GM18505 (cell line): ENCODE measurements around the gene TXNDC8.
"Not testable (repeated sequence)": the region's sequence is repeated elsewhere in the genome, so short reads cannot be mapped to it uniquely, and the experiment has no call there.

Experiments
- ATAC-seq: cut with Tn5 transposase; IDR thresholded peaks from one replicate; pipeline ENCODE4 v1.9.1; 2021; ENCODE audit not compliant: unreplicated experiment
- POLR2A ChIP-seq: IDR thresholded peaks from 4 replicates; pipeline ENCODE4 v1.6.1; 2011; ENCODE audit warnings: borderline replicate concordance; ENCODE audit not compliant: insufficient read depth, insufficient read length; ENCODE audit errors: extremely low read depth

The TXNDC8 gene

GRCh38 chr9:110337727-110338126 lies at the start of gene TXNDC8:
Gene TXNDC8, minus strand, starts transcription at chr9:110337863.
- TF ChIP-seq POLR2A, result no peak
- ATAC-seq, result no peak

GRCh38 chr9:110383491-110383890 lies 45.8 kb upstream of the TXNDC8 start:
- no peak for ATAC-seq
- no peak for TF ChIP-seq POLR2A

GRCh38 chr9:110382731-110383130 lies 45.1 kb upstream of the TXNDC8 start:
- ATAC-seq, result no peak
- TF ChIP-seq POLR2A, result no peak

GRCh38 chr9:110371411-110372007 lies 33.8 kb upstream of the TXNDC8 start:
- TF ChIP-seq POLR2A, result no peak
- ATAC-seq, result no peak

- ATAC-seq, result no peak
- TF ChIP-seq POLR2A, result no peak
Measured at GRCh38 chr9:110370315-110370714, 32.7 kb upstream of the TXNDC8 start.

GRCh38 chr9:110364451-110364850 lies 26.8 kb upstream of the TXNDC8 start:
- no peak for TF ChIP-seq POLR2A
- ATAC-seq, result no peak

GRCh38 chr9:110358992-110359391 lies 21.3 kb upstream of the TXNDC8 start:
- not testable (repeated sequence) for ATAC-seq

GRCh38 chr9:110357505-110357904 lies 19.8 kb upstream of the TXNDC8 start:
- TF ChIP-seq POLR2A, result no peak
- no peak for ATAC-seq

- ATAC-seq, result no peak
- TF ChIP-seq POLR2A, result no peak
Measured at GRCh38 chr9:110356639-110357395, 19.2 kb upstream of the TXNDC8 start.

GRCh38 chr9:110355911-110356310 lies 18.2 kb upstream of the TXNDC8 start:
- TF ChIP-seq POLR2A, result no peak
- ATAC-seq, result no peak

- TF ChIP-seq POLR2A, result no peak
- ATAC-seq, result no peak
Measured at GRCh38 chr9:110351009-110351467, 13.4 kb upstream of the TXNDC8 start.

GRCh38 chr9:110346325-110346724 lies 8.7 kb upstream of the TXNDC8 start:
- no peak for ATAC-seq
- no peak for TF ChIP-seq POLR2A

- no peak for ATAC-seq
- TF ChIP-seq POLR2A, result no peak
Measured at GRCh38 chr9:110344821-110345220, 7.2 kb upstream of the TXNDC8 start.

- no peak for ATAC-seq
- no peak for TF ChIP-seq POLR2A
Measured at GRCh38 chr9:110343551-110343950, 5.9 kb upstream of the TXNDC8 start.
